Cardiac fibroblast (primary cell): Measurements from ENCODE around the gene SLIT3.

ENCODE experiments used
- DNase-seq, 2 donors: peaks; one replicate each; pipeline versions ENCODE4 v3.0.0 to v3.0.0-alpha.2; 2010; ENCODE audit warnings: low read depth in 2 of 2
- H3K4me3 ChIP-seq, 2 donors: replicated peaks in 1 of 2; 1 replicate in 1 of 2; 2 replicates in 1 of 2; pipeline ENCODE4 v1.5.1; 2011; ENCODE audit warnings: low read depth in 2 of 2, low read length in 2 of 2, mild to moderate bottlenecking in 2 of 2, moderate library complexity in 1 of 2
- TF ChIP-seq, protein P1 (sequence below): IDR thresholded peaks from one replicate; pipeline ENCODE4 v1.5.1; 2011; ENCODE audit warnings: low read depth, mild to moderate bottlenecking, low read length, inconsistent platforms

The SLIT3 gene

DNA sequence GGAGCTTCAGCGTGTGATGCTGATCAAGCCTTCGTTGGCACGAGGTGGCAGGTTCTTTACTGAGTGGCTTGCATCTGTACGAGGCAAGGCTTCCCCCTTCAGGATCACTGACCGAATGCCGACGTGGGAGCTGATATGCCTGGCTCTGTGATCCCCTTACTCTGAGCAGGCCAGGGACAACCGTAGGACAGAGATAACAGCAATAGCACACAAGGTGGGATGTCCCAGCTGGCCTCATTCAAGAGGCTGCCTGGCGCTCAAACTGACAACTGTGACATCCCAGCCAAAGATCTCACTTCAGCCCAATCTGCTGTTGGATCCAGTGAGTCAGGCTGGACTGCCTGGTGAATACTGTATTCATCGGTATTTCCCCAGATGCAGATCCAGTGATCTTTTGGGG lies 522.4 kb downstream of the SLIT3 start:
- no peak overlapping the region for H3K4me3 ChIP-seq
- DNase-seq, result no peak
- TF ChIP-seq, protein P1, sequence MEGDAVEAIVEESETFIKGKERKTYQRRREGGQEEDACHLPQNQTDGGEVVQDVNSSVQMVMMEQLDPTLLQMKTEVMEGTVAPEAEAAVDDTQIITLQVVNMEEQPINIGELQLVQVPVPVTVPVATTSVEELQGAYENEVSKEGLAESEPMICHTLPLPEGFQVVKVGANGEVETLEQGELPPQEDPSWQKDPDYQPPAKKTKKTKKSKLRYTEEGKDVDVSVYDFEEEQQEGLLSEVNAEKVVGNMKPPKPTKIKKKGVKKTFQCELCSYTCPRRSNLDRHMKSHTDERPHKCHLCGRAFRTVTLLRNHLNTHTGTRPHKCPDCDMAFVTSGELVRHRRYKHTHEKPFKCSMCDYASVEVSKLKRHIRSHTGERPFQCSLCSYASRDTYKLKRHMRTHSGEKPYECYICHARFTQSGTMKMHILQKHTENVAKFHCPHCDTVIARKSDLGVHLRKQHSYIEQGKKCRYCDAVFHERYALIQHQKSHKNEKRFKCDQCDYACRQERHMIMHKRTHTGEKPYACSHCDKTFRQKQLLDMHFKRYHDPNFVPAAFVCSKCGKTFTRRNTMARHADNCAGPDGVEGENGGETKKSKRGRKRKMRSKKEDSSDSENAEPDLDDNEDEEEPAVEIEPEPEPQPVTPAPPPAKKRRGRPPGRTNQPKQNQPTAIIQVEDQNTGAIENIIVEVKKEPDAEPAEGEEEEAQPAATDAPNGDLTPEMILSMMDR, result no peak

DNA sequence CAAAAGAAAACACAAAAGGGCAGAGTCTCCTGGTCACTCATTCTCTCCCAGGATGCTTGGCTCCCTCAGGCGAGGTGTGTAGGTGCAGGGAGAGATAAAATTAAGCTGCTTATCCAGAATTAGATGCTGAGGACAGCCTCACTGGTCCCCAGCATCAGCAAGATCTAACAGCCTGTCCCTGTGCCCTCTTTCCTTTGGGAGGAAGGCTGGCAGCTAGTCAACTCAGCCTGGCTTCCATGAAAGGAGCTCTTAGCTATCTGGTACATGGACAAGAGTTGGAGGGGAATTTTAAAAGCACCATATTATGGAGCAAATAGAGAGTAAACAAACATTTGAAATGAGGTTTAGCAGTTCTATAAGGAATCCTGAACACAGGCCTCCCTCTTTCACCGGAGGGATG lies 523.3 kb downstream of the SLIT3 start:
- DNase-seq, result no peak
- H3K4me3 ChIP-seq, result no peak overlapping the region
- TF ChIP-seq, protein P1, result no peak

DNA sequence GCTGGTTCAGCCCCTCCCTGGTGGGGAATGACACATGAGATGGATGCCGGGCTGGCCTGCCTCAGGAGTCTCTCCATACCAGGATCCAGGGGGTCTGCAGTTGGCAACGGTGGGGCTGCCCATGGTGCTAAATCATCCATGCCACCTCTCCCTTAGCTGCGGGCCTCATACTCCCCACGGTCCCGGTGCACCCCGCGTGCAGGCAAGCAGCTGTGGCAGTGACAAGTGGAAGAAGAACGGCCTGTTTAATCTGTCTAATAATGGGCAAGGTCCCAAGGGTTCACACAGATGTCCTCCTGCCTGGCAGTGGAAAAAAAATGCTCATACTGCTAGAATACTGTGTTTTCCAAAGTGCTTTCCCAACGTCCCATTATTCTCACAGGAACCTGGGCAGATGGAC lies 524.9 kb downstream of the SLIT3 start:
- no peak overlapping the region for H3K4me3 ChIP-seq
- TF ChIP-seq, protein P1, result no peak
- no peak for DNase-seq

DNA sequence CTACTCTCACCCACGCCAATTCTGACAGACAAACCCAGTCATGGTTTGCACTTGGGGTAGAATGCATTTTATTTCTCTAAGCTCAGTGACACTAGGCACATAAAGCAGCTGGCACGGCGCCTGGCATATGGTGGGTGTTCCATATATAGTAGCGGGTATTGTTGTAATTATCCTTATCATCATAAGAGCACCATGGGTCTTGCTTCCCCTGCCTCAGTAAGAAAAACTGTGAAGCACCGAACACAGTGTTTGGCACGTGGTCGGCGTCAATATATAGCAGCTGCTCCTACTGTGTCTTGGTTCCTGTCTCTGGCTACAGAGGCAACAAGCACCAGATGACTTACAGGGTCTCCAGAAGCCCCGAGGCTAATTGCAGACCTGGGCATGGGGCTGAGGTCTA lies 527.7 kb downstream of the SLIT3 start:
- TF ChIP-seq, protein P1, result no peak
- H3K4me3 ChIP-seq, result no peak overlapping the region
- DNase-seq, result no peak

DNA sequence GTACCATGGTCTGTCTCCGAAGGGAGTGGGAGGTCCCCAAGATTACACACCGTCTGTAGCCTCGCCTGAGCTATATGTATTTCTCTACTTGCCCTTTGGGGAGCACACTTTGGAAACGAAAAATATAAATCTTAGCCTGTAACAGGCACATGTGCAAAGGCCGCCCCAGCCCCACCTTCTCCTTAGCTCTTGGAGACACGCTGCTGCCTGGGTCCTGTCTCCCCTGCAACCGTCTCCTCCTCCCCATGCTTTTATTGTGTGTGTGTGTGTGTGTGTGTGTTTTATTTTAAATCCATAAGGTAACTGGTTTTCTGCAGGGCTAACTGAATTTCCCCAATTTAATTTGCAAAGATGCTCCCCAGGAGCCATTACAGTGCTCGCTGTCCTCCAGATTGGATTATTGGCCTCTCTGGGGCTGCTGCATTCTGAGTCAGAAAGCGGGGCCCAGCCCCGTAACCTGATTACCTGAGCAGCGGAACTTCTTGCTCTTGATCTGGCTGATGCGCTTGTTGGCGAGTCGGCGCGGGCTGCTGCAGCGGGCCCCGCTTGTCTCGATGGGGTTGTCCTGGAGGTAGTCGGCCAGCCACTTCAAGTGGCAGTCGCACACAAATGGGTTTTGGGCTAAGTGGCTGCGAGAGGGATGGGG lies 528.5 kb downstream of the SLIT3 start:
- H3K4me3 ChIP-seq, result no peak overlapping the region
- DNase-seq, result no peak
- TF ChIP-seq, protein P1, result no peak

DNA sequence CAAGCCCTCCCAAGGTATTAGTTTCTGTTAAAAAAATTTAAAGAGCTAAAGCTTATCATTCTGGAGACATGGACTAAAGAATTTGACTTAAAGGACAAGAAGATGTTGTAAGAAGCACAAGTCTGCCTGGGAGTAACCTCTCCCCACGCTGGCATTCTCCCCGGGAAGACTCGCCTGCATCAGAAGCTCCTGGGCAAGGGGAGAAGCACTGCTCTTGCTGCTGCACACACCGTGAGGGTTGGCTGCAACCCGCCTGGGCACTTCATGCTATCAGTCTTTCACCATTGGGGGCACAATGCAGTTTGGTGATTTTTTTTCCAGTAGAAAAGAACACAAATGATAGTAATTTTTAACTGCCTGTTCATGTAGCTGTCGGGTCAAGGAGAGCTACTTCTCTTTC lies 529.3 kb downstream of the SLIT3 start:
- DNase-seq, result no peak
- TF ChIP-seq, protein P1, result no peak
- no peak overlapping the region for H3K4me3 ChIP-seq

DNA sequence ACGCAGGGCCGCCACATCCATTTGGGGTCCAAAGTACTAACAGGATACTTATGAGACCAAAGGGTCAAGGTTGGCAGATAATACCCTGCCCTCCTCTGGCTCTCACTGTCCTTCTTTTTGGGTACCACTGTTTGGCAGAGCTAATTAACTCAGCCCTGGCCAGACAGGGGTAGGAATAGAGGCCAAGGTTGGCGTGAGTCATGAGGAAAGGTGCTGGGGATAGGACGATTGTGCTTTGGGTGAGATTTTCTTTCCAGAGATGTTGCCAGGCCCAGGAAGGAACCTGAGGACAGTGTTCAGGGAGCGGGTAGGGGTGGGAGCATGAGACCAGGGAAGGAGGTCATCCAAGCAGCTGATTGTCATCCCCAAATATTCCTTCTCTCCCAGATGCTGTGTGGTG lies 529.9 kb downstream of the SLIT3 start:
- no peak for DNase-seq
- no peak overlapping the region for H3K4me3 ChIP-seq
- TF ChIP-seq, protein P1, result no peak
